RCC 7860 (cell line): ENCODE measurements around the gene ZKSCAN5.
A peak's percentile ranks its signal among the peaks of the same experiment; 100 is the strongest.
"Not testable (repeated sequence)": the region's sequence is repeated elsewhere in the genome, so short reads cannot be mapped to it uniquely, and the experiment has no call there.

Source experiments
- DNase-seq: peaks from one replicate; pipeline ENCODE4 v3.0.0-alpha.2; 2015; ENCODE audit warnings: low spot score
- FAIRE-seq: peaks from 2 replicates; lab custom pipeline; 2012; peaks lifted over from hg19 to GRCh38; lab: Jason Lieb, UNC

The ZKSCAN5 gene

GRCh38 chr7:99497766-99498545, 6.5 kb upstream of the ZKSCAN5 start:
- no peak for DNase-seq
- FAIRE-seq, result no peak

DNA sequence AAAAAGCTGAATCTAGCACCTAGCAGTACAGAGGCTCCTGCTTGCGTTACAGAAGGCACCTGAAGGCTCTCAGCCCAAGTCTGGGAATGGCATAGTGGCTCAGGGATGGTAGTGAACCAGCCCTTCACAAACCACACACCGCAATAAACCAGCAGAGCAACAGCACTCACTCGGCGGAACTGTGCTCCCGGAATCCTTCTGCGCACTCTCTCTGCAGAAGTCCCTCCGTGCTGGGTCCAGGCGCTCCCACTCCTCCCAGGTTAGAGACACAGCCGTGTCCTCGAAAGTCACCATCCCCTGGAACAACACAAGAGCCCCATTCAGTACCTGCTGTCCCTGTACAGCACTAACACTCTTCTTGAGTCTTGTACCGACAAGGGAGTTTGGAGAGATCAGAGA, 5.9 kb upstream of the ZKSCAN5 start:
- DNase-seq, result no peak
- no peak for FAIRE-seq

DNA sequence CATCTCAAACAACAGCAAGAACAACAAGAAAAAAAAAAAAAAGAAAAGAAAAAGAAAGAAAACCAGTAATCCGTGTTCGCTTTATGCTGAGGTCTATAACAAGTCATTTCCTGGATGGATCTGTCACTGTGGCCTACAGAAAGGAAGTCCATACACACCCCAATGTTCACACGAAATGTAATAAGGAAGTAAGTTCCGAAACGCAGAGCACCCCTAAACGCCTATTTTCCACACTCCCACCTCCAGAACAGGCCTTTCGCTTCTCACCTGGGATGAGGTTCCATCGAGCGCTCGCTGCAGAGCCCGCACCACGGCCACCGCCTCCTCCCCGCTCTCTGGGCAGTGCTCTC, 5.1 kb upstream of the ZKSCAN5 start:
- DNase-seq (no peak), FAIRE-seq (no peak)

DNA sequence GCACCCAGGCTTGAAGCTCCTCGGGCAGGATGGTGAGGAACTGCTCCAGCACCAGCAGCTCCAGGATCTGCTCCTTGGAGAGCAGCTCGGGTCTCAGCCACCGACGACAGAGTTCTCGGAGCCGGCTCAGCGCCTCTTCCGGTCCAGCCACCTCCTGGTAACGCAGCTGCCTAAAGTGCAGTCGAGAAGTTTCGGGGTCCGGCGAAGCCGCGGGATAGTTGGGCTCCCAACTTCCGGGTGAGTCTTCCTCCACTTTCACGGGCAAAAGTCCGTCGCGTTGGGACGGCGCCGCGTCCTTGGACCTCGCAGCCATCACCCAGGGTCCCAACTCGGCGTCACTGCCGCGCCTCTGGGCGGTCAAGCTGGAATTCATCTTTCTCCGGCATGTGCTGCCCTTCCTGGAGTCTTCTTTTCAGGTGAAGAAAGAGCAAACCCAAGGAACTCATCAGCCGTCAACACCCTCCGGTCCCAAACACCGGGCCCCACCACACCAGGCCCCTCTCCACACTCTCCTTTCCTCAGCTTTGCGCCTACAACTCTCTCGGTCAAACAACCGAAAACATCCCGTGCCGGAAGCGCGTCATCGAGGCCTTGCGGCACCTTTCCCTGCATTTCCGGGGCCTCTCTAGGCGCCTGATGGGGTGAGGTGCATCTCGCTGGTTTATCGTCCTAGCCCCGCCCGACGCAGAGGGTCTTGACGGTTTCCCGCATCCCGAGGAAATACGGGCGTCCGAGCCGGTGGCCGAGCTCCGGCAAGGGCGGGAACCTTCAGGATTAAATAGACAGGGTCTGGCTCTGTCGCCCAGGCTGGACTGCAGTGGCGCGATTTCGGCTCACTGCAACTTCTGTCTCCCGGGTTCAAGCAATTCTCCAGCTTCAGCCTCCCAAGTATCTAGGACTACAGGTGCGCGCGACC, 4.5 kb upstream of the ZKSCAN5 start, which contains the start of gene ZNF394:
Gene ZNF394 (minus strand): TSS at position 561 of the 916 bp plus-strand sequence. CDS start 188 bp downstream, at position 373.
- peak; percentile 81 for DNase-seq
- FAIRE-seq, result peak; percentile 46

- FAIRE-seq (no peak), DNase-seq (no peak)
These were observed 3.8 kb upstream of the ZKSCAN5 start for GRCh38 chr7:99500637-99501009.

- DNase-seq, FAIRE-seq: not testable (repeated sequence)
These were observed 3.2 kb upstream of the ZKSCAN5 start for GRCh38 chr7:99501236-99501635.

GRCh38 chr7:99504281-99504602, 220 bp upstream of the ZKSCAN5 start:
- FAIRE-seq (peak; percentile 76), DNase-seq (no peak)

DNA sequence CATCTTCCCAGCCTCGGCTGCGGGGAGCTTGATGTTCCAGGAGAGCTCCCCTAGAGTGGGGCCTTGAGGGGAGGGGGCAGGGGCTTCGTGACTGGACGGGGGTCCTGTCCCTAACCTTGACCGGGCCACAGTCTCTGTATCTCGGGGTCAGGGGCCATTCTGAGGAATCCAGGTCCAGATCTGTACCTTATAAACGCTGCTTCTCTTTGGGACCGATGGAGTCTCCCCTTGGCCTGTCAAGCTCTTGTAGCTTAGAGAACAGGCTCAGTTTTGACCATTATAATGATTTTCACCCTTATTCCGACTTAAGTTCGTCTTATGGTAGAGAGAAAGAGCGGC, 831 bp downstream of the ZKSCAN5 start:
- no peak for DNase-seq
- no peak for FAIRE-seq

DNA sequence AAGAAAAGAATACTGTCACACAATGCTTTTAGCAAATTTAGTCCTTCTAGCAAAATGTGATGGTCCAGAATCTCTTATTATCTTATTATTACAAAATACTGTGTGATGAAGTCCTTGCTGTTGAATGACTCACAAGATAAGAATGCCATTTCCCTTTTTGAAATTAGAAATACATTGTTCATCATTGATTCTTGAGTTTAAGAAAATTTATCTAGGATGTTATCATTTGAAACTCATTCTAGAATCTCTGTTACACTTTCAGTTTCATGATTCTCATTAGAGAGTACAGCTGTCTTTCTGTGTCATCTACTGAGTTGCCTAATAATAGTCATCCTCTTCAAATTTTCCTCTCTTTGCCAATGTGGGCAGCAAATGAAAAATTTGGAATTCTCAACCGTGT, 9.6 kb downstream of the ZKSCAN5 start:
- DNase-seq (no peak), FAIRE-seq (no peak)

DNA sequence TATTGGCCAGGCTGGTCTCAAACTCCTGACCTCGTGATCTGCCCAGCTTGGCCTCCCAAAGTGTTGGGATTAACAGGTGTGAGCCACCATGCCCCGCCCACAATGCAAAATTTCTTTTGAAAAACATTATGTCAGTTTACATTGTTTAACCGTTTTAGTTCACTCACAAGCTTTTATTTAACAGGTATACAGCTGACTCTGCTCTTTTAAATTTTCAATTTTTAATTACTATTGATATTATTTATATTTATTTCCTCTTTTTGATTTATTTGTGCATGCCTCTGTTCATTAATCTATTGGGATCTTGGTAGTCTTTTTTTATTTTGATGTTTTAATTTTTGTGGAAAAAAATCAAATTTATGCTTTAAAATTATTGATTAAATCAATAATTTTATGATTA, 16.9 kb downstream of the ZKSCAN5 start:
- FAIRE-seq (no peak), DNase-seq (no peak)

- DNase-seq (no peak), FAIRE-seq (no peak)
These were observed 21.4 kb downstream of the ZKSCAN5 start for GRCh38 chr7:99525713-99526440.

DNA sequence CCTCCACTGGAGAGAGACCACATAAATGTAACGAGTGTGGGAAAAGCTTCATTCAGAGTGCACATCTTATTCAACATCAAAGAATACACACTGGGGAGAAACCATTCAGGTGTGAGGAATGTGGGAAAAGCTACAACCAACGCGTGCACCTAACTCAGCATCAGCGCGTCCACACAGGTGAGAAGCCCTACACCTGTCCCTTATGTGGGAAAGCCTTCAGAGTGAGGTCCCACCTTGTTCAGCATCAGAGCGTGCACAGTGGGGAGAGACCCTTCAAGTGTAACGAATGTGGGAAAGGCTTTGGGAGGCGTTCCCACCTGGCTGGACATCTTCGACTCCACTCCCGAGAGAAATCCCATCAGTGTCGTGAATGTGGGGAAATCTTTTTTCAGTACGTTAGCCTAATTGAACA, 26.9 kb downstream of the ZKSCAN5 start:
- FAIRE-seq (no peak), DNase-seq (no peak)

GRCh38 chr7:99535667-99536066, 31.2 kb downstream of the ZKSCAN5 start:
- no peak for FAIRE-seq
- DNase-seq, result no peak

DNA sequence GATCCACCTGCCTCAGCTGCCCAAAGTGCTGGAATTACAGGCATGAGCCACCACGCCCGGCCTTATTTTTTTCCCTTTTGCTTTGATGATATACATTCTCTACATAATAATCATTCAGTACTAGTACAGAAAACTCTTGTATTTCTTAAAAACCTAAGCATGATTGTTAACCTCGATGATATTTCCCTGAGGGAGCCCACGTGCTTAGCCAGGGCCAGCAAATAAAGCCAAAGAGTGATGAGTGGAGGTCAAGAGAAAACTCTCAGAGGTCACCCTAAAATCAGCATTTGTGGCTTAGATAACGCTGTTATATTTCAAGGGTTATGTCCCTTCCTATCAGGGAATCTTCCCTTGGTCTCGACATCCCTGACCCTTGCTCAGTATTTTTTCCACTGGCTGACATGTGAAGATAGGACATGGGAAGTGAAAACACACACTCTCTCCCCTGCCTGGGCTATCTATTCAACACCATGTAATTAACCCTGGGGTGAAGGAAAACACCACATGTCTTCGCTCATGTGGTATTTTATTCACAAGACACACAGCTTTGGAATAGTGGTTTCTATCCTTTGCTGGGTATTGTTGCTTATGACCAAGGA, 34.9 kb downstream of the ZKSCAN5 start:
- FAIRE-seq (no peak), DNase-seq (no peak)

- DNase-seq (no peak), FAIRE-seq (no peak)
These were observed 36.1 kb downstream of the ZKSCAN5 start for GRCh38 chr7:99540542-99540941.

GRCh38 chr7:99541212-99541611, 36.8 kb downstream of the ZKSCAN5 start:
- FAIRE-seq (no peak), DNase-seq (no peak)

- no peak for DNase-seq
- FAIRE-seq, result no peak
These were observed 38.7 kb downstream of the ZKSCAN5 start for GRCh38 chr7:99543081-99543671.

DNA sequence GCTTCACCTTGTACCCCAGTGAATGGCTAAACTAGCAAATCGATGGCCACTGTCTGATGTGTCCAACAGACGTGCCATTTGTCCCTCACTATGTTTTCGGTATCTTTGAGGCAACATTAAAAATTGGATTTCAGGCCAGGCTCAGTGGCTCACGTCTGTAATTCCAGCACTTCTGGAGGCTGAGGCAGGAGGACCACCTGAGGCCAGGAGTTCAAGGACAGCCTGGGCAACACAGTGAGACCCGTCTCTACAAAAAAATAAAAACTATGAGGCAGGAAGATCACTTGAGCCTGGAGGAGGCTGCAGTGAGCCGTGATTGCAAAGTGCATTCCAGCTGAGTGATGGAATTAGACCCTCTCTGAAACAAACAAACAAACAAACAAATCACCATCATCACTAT, 39.5 kb downstream of the ZKSCAN5 start:
- FAIRE-seq, result no peak

GRCh38 chr7:99545308-99545707, 40.8 kb downstream of the ZKSCAN5 start:
- FAIRE-seq, DNase-seq: not testable (repeated sequence)

More for the DNA sequence above, 39.5 kb downstream of the ZKSCAN5 start:
- no peak for DNase-seq

DNA sequence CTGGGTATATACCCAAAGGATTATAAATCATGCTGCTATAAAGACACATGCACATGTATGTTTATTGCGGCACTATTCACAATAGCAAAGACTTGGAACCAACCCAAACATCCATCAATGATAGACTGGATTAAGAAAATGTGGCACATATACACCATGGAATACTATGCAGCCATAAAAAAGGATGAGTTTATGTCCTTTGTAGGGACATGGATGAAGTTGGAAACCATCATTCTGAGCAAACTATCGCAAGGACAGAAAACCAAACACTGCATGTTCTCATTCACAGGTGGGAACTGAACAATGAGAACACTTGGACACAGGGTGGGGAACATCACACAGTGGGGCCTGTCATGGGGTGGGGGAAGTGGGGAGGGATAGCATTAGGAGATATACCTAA, 45.1 kb downstream of the ZKSCAN5 start:
- FAIRE-seq, DNase-seq: not testable (repeated sequence)

- DNase-seq (no peak), FAIRE-seq (no peak)
These were observed 46.9 kb downstream of the ZKSCAN5 start for GRCh38 chr7:99551334-99551733.
